NCI-H1417 treated with DMSO at 0.1 percent for 48 hours (cell line): Measurements from ENCODE around the gene YKT6.
A peak's percentile ranks its signal among the peaks of the same experiment; 100 is the strongest.
"Not testable (repeated sequence)": the region's sequence is repeated elsewhere in the genome, so short reads cannot be mapped to it uniquely, and the experiment has no call there.

Source experiments
- DNase-seq: peaks from one replicate; lab custom pipeline; 2025; lab: John Stamatoyannopoulos, UW

Gene YKT6

DNA sequence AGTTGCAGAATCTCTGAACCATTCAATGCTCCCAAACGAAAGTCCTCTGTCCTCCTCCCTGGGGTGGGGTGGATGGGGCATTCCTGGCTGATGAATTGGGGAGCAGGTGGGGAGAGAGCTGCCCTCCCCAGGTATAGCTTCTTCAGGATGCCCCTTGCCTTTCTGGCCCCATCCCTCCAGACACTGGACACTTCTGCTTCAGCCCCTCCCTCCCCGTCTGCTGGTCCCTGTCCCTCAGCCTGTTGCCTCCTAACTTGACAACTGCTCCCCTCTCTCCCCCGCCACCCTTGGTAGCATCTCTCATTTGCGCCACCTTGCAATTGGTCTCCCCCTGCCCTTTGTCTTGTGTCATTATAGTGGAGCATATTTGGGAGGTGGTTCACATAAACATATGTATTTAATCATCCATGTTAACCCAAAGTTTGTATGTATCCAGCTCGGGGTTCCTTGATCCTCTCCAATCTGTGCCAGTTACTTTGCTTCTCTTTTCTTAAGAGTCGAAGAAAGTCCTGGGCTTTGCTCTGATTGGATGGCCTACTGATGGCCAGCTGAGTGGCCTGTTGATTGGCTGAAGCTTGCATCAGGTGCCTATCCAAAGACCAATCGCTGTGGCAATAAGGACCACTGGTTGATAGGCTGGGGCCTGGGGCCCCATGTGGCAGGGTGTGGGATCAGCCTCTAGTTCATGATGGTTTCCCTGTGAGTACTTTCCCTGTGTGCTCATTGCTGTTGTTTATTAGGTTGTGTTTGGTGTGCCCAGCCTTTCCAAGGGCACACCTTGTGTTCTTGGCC lies 7.6 kb upstream of the YKT6 start:
- DNase-seq: no peak

DNA sequence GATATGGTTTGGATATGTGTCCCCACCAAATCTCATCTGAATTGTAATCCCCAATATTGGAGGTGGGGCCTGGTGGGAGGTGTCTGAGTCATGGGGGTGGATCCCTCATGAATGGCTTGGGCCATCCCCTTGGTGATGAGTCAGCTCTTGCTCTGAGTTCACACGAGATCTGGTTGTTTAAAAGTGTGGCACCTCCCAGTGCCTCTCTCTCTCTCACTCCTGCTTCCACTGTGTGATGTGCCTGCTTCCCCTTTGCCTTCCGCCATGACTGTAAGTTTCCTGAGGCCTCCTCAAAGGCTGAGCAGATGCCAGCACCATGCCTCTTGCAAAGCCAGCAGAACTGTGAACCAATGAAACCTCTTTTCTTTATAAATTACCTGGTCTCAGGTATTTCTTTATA lies 6.7 kb upstream of the YKT6 start:
- DNase-seq: no peak

DNA sequence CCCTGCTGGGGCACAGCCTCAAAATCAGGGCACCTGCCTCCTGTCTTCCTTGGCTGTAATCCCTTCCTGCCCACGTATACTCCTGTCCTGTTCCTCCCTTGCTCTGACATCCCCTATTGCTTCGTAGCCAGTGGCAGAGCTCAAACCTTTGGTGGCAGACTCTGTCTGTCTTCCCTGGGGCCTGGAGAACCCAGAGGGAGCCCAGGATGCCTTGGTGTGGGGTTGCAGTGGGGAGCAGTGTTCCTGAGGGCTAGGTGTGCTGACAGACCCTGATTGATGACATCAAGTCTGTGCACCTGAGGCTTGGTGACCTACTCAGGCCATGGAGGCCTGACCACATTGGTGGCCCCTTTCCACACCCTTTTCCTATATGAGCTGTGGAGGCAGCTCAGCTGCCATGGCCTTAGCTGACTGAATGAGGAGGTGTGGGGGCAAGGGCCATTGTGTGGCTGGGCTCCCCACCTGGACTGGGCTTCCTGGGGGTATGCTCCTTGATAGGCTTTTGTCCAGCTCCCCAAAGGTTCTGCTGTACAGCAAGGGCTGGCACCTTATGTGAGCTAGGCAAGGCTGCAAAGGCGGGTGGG lies 6.1 kb upstream of the YKT6 start:
- DNase-seq: no peak

DNA sequence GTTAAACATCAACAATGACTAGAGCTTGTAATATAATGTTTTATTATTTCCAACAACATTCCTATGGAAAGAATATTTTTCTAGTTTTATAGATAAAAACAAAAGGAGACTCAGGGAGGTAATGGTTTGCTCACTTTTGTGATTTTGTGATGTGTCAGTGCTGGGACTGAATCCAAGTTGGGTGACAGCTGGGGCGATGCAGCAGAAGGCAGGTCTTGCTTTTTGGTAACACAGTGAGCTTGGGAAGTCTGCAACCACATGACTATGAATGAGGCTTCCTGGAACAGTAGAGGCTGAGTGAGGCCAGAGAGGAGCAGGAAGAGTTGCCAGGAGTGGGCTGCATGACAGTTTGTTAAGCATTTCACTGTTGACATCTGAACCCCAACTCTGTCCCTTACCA lies 4.9 kb upstream of the YKT6 start:
- DNase-seq: no peak

DNA sequence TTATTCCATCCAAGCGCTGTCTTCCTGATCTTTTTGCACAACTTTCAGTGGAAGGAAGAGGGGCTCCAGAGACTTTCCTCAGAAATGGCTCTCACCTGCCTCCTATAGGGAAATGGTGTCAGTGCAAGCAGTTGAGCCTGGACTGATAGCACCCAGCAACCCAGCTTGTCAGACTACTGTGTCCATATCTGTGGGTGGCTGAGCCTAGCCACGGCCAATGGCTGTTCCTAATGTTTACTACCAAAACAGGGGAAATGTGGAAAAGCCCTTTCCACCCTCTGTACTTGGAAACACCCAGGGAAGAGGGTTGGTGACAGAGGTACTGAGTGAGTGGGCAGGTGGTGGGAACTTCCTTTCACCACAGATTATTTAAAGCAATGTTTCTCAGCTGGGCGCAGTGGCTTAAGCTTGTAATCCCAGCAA lies 4.3 kb upstream of the YKT6 start:
- no peak for DNase-seq

DNA sequence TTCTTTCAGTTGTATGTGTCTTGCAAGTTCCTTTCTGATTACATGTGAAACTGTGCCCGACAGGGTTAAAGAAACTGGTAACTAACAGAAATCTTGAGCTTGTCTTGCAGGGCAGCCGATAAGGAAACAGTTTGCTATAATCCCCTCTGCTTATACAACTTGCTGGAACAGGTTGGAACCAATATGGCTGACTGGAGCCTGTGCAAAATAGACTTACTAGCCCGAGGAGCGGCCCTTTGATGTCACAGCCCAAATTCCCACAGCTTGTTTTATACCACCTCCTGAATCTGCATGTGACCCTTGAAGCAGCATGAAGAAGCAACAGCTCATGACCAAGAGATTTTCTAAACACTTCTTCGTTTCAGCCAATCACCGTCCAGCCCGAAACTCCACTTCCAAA lies 3.3 kb upstream of the YKT6 start:
- DNase-seq: no peak

DNA sequence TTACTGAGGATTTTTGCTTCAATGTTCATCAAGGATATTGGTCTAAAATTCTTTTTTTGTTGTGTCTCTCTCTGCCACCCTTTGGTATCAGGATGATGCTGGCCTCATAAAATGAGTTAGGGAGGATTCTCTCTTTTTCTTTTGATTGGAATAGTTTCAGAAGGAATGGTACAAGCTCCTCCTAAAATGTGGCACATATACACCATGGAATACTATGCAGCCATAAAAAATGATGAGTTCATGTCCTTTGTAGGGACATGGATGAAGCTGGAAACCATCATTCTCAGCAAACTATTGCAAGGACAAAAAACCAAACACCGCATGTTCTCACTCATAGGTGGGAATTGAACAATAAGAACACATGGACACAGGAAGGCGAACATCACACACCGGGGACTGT lies 615 bp upstream of the YKT6 start:
- DNase-seq: not testable (repeated sequence)

DNA sequence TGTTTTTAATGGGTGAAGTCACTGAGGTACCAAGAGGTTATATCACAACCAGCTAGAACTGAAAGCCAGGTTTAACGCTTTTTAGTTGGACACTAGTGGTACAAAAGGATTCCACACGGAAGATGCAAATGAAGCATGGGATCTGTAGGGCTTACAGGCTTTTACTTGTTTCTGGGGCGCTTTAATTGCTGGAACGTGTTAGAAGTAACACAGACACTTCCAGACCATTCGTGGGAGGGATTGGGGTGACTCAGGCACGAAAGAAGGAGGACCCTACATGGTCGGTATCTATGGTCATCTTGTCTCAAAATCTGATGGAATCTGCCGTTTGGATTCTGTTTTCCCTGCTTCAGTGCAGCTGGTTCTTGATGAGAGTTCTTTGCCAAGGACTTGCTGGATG lies 1.0 kb downstream of the YKT6 start:
- DNase-seq: no peak

DNA sequence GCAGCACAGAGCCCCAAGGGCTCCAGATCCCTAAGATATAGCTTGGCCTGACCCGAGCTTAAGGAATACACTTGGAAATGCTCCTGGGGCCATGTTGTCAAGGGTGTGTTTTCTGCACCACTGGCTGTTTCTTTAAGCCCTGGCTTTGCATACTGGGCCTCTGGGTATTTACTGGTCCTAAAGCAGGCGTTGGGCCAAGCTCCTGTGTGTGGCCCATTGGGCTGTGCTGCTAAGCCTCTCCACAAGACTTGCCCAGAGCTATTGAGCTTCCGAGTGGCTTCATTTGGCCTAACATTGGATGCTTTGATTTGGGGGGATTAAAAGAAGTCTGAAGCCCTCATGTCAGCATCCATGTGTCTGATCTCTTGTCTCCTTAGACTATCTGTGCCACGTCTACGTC lies 5.2 kb downstream of the YKT6 start:
- DNase-seq: no peak

DNA sequence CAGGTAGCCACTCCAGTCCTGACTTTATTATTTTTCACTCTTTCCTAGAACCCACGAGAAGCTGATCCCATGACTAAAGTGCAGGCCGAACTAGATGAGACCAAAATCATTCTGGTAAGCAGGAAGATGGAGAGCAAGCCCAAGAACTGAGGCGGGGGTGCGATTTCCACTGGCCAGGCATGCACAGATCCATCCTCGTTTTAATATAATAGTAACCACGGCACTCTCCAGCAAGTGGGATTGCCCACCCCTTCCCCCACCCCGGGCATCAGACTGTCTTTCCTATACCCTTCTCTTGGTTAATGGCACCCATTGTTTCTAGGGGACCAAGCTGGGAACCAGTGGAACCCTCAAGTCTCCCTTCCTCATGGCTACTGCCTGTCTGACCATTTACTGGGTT lies 7.3 kb downstream of the YKT6 start:
- no peak for DNase-seq

DNA sequence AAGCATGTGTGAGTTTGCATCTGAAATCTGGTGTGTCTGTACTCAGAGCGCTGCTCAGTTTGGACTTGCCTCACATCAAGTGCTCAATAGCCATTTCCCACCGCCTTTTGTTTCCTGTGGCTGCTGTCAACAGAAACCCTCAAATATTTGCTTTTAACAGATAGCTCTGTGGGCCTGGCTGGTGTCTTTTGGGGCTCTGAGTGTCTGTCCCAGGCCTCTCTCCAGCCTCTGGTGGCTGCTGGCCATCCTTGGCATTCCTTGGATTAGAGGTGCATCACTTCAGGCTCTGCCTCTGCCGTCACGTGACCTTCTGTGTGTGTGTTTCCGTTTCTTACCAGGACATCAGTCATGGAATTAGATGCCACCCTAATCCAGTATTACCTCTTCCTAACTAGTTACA lies 9.3 kb downstream of the YKT6 start:
- DNase-seq: no peak

DNA sequence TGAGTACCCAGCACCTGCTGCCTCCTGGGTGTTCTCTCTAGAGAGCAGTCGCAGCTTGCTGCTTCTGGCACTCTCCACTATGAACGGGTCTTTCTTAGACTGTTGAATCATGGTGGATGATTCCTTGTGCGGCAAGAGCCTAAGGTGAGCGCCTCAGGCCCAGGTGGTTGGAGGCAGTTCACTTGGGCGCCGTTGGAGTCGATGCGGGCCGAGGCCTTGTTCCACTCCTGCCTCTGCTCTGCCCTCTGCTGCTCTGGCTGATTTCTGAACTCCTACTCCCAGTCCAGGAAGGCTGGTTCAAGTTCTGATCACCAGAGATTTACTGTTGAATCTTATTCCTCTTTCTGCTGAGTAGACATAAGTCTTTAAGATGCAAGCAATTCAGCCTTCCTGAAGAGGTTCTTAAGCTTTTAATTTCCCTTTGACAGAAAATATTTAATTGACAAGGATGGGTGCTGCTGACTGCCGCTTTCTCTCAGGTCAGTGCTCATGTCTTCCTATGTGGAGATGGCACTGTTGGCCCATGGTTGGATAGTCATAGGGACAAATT lies 10.4 kb downstream of the YKT6 start:
- DNase-seq: no peak

DNA sequence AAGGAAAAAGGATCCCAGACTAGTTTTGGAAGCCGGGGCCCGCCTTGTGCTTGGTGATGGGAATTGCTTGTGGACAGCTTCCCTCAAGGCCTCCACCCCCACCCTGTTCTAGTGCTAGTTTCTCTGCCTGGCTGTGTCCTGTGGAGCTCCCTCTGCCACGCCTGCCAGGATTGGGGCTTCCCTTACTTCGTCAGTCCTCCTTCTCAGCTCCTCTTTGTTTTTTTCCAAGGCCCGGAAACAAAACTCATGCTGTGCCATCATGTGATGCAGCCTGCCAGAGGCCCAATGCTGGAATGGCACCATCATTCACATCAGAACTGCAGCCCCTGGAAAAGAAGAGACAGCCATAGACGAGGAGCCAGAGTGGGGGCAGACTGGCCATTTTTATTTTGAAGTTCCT lies 11.2 kb downstream of the YKT6 start:
- no peak for DNase-seq

DNA sequence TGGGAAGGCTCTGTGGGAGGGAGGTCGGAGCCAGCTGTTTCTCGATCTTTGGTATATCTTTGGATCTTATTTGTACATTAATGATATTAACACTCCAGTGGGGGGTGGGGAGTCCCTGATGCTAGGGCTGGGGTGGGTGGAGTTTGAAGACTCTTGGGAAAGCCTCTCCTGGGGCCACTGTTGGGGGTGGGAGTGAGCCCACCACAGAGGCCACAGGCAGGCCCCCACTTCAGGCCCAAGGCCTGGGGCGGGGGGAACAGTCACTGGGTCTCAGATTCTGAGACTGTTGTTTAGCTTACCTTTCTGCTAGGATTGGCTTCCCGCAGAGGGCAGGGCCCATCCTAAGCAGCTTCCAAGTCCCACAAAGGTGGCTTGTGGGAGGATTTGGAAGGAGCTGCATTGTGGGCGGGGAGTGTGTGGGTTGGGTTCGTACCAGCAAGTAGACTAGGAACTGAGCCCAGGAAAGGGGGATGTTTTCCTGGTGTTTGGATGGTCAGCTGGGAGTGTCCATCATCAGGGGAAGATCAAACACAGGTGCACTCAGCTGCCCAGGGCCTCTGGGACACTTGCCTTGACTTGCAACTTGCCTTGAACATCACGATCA lies 11.9 kb downstream of the YKT6 start:
- no peak for DNase-seq

DNA sequence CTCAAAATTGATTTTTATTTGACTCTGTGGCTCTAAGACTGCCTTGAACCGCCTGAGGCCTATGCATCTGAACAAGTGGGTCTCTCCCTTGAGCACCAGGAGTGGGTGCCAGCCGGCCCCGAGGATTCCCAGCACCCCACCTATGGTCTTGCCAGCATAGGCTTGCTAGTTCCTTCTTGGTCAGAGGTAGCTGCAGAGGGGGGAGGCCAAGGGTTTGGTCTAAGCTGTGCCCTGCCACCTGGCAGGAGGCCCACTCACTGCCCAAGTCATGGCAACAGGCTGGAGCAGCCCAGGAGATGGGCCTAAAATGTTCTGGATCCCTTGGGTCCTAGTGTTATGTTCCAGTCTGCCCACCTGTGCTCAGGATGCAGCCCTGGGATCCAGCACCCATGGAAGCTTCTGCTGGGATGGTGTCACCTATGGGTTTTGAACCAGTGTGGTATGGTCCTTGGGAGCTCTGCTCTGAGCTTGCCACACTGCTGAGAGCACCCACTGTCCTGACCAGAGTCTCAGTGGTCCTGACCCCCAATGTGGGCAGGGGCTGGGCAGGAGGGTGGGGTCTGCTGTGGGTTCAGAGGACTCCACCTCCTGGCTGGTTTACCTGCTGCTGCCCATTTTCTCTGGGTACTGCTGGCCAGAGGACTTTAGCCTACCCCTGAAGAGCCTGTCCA lies 12.6 kb downstream of the YKT6 start:
- no peak for DNase-seq

DNA sequence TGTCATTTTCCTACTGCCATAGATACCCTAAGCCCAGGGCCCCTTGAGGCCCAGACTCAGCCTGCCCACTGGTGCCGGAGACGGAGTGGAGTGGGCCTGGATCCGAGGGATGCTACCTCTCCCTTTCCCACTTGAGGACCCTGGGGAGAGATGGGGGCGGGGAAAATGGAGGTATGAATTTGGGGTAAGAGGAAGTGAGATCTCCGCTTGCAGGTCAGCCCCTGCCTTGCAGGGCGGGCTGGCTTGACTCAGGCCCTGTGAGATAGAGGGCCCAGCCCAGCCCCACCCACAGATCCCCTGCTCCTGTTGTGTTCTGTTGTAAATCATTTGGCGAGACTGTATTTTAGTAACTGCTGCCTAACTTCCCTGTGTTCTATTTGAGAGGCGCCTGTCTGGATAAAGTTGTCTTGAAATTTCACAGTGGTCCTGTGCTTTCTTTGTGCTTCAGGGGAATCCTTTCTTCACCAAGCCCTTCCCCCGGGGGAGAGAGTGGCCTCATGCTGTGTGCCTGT lies 13.2 kb downstream of the YKT6 start:
- DNase-seq: no peak

DNA sequence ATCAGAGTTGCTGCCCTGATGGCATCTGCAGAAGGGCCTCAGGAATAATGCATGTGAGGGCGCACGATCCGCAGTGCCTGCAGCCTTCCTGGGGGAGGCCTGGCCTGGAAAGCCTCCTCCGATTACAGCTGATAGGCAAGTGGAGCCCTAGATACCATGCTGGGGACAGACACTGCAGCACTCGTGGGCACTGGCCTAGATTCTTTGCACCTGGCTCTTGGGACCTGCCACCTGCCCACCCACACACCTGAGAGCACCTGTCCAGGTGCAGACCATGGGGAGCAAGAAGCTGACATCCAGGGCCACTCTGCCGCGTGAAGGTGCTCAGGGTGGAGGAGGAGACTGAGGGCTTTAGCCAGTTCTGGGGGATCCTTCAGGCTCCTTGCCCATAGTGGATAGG lies 14.8 kb downstream of the YKT6 start:
- no peak for DNase-seq

DNA sequence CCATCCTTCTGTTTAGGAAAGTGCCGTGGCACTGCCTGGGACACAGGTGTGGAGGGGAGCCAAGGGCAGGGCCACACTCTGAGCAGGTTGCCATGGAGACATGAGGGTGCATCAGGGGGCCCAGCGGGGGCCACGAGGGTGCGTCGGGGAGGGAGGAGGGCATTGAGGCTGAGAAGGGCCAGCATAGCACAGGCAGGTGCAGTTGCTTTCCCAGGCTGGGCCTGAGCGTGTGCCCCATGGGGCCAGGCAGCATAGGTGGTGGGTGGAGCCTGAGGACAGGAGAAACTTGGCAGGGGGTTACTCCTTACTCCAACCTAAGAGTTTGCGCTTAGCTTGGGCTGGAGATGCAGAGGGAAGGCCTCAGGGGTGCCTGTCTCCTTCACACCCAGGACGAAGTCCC lies 15.2 kb downstream of the YKT6 start:
- peak; percentile 48 for DNase-seq

DNA sequence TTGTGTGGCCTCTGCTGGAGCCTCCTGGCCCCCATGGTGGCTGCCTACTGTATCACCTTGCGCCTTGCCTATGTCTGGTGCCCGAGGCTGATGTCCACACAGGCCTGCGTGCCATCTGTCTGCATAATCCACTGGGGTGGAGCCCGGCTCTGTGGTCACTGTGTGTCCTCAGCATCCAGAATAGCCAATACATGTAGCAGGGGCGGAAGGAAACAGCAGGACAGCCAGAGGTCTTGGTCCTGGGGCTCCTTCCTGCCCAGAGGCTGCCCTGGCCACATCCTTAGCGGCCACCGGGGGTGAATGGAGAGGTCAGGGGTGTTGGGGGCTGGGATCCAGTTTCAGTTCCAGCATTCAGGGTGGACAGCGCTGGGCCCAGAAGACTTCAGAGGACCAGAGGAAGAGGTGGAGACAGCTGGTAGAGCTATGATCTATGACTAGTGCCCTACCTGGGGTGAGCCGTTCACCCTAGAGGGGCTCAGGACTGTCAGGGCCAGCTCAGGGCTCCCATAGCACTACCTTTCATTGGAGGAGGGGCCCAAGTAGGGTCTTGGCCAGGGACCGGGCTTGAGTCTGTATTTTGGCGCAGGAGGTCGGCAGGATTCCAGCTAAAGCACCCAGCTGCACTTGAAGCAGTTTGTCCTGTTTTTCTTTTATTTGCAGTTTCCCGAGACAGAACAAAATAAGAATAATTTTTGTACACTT lies 15.9 kb downstream of the YKT6 start:
- no peak for DNase-seq

DNA sequence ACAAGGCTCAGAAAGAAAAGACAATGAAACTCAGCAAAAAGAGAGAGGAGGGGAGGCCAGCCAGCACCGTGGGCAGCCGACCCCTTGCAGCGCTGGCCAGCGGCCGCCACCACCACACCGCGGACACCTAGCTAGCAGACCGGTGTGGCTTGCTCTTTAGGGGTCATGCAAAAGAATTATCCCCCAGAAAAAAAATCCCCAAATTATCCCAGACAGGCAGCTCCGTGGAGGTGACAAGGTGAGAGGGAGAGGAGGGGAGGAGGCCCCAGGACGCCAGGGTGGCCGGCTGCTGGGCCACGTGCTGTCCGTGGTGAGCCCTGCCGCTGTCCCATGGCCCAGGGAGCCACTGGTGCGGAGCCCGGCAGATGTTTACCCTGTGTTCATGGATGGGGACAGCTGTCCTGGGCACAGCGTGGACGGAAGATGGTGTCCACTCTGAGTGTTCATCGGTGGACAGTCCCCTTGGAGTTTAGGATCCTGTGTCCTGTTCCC lies 16.5 kb downstream of the YKT6 start:
- DNase-seq: no peak

DNA sequence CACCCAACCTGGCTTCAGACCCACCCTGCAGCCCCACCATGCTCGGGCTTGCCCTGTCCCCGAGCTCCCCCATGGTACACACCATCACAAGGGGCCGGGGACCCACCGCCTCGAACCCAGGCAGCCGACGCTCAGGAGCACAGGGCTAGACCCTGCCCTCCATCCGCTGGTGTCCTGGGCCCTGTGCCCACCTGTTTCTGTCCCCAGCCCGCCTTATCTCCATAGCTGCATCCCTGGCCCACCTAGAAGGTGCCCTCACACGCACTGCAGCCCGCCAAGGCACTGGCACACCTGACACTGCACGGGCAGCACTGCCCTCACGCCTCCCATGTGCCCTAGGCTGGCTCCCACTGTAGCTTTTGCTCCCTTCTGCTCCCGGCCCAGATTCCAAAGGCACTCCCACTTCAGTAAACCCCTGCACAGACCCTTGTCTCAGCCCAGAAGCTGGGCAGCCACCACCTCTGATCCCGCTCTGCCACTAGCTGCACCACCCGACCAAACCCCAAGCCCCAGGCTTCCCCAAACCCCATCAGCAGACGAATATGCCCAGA lies 17.1 kb downstream of the YKT6 start:
- DNase-seq: no peak
